ENCODE results near the gene VPS25. TPM values are rescaled to one million over a fixed set of nuclear protein-coding genes. Genes with fewer than 3 reads are reported as not detected.
A peak's percentile ranks its signal among the peaks of the same experiment; 100 is the strongest.

Gene VPS25
- total RNA-seq, 1 experiment from 2014 or later: 34.3 TPM

DNA sequence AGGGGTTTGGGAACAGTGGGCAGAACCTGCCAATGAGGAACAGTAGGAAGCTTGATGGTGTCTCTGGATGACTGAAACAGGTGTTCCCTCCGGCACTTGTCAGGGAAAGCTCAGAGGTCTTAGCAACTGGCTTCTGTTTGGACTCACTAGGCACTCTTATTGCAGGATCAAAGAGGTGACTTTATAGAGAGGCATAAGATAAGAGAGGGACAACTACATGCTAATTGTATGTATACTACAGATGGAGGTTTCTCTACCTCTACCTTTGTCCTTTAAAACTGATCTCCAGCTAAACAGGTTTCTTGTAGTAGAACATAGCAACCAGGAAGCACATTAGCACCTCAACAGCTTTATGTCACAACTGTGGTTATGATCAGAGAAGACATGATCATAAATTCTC, 33.0 kb downstream of the VPS25 start:
- CTCF ChIA-PET: no interaction called here
- no peak overlapping the region for H3K4me3 ChIP-seq (ENCODE audit: low read depth, low read length, poor library complexity, severe bottlenecking)
- DNase-seq (ENCODE audit: low spot score): no peak
- TF ChIP-seq EZH2 (IDR thresholded peaks at IDR 0.05; ENCODE audit: borderline replicate concordance, low read depth, low read length, poor library complexity, severe bottlenecking): no peak
- TF ChIP-seq, protein P1, sequence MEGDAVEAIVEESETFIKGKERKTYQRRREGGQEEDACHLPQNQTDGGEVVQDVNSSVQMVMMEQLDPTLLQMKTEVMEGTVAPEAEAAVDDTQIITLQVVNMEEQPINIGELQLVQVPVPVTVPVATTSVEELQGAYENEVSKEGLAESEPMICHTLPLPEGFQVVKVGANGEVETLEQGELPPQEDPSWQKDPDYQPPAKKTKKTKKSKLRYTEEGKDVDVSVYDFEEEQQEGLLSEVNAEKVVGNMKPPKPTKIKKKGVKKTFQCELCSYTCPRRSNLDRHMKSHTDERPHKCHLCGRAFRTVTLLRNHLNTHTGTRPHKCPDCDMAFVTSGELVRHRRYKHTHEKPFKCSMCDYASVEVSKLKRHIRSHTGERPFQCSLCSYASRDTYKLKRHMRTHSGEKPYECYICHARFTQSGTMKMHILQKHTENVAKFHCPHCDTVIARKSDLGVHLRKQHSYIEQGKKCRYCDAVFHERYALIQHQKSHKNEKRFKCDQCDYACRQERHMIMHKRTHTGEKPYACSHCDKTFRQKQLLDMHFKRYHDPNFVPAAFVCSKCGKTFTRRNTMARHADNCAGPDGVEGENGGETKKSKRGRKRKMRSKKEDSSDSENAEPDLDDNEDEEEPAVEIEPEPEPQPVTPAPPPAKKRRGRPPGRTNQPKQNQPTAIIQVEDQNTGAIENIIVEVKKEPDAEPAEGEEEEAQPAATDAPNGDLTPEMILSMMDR (conservative IDR thresholded peaks at IDR 0.05; ENCODE audit: low read depth, low read length): no peak
- intact Hi-C loops (cut with micrococcal nuclease; ENCODE audit: unreplicated experiment): no loop called here
- POLR2A ChIA-PET (ENCODE audit: low non-redundant PET): no interaction called here
- H3K9me3 ChIP-seq (ENCODE audit: low read depth, low read length, poor library complexity, severe bottlenecking): no peaks in the 10 kb centered on the region
- no peaks in the 10 kb centered on the region for H3K4me1 ChIP-seq (ENCODE audit: insufficient read depth, low read length, poor library complexity, severe bottlenecking)
- H3K27ac ChIP-seq (ENCODE audit: low read depth, low read length, poor library complexity, severe bottlenecking): no peak overlapping the region
- no TSS peak for BruUV-seq (replicated peaks)
- H3K36me3 ChIP-seq (ENCODE audit: insufficient read depth, low read length, poor library complexity, severe bottlenecking): no peaks in the 10 kb centered on the region
- no peaks in the 10 kb centered on the region for H3K27me3 ChIP-seq (replicated peaks; ENCODE audit: insufficient read depth, low read depth, low read length, poor library complexity)

DNA sequence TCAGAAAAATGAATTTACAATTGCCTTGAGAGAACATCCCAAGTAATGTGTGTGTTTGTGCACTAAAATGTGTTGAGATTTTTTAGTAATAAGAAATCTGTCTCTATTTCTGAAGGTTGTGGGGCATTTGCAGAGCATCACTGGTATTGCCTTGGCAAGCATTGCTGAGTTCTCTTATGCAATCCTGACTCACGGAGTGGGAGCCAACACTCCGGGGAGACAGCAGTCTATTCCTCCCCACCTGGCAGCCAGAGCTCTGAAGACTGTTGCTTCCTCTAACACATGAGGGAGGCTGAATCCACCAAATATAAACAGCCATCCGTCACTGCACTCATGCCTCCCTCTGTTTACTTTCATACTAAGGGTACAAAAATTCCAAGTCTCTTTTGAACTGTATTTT, 36.0 kb downstream of the VPS25 start:
- POLR2A ChIA-PET (ENCODE audit: low non-redundant PET): no interaction called here
- Histone ChIP-seq H3K36me3 (ENCODE audit: insufficient read depth, low read length, poor library complexity, severe bottlenecking) (peaks cover 7% of the 10 kb centered on the region), H3K27ac (ENCODE audit: low read depth, low read length, poor library complexity, severe bottlenecking) (no peak overlapping the region), H3K27me3 (replicated peaks; ENCODE audit: insufficient read depth, low read depth, low read length, poor library complexity) (no peaks in the 10 kb centered on the region), H3K4me3 (ENCODE audit: low read depth, low read length, poor library complexity, severe bottlenecking) (no peak overlapping the region), H3K9me3 (ENCODE audit: low read depth, low read length, poor library complexity, severe bottlenecking) (no peaks in the 10 kb centered on the region), H3K4me1 (ENCODE audit: insufficient read depth, low read length, poor library complexity, severe bottlenecking) (no peaks in the 10 kb centered on the region)
- BruUV-seq (replicated peaks): no TSS peak
- no peak for DNase-seq (ENCODE audit: low spot score)
- TF ChIP-seq EZH2 (IDR thresholded peaks at IDR 0.05; ENCODE audit: borderline replicate concordance, low read depth, low read length, poor library complexity, severe bottlenecking): no peak
- TF ChIP-seq, protein P1 (conservative IDR thresholded peaks at IDR 0.05; ENCODE audit: low read depth, low read length): no peak
- CTCF ChIA-PET: no interaction called here
- intact Hi-C loops (cut with micrococcal nuclease; ENCODE audit: unreplicated experiment): no loop called here

GRCh38 chr17:42814633-42815399, 41.6 kb downstream of the VPS25 start:
- TF ChIP-seq EZH2 (IDR thresholded peaks at IDR 0.05; ENCODE audit: borderline replicate concordance, low read depth, low read length, poor library complexity, severe bottlenecking): no peak
- TF ChIP-seq, protein P1 (conservative IDR thresholded peaks at IDR 0.05; ENCODE audit: low read depth, low read length): no peak
- CTCF ChIA-PET: interaction anchor here (1.4 kb wide), 1 partner anchor 9 kb away, joined by 3 read pairs; the partner anchor contains the start of gene BECN1
- Histone ChIP-seq H3K9me3 (ENCODE audit: low read depth, low read length, poor library complexity, severe bottlenecking) (no peaks in the 10 kb centered on the region), H3K27ac (ENCODE audit: low read depth, low read length, poor library complexity, severe bottlenecking) (peak overlapping the region; percentile 76), H3K36me3 (ENCODE audit: insufficient read depth, low read length, poor library complexity, severe bottlenecking) (peaks cover 9% of the 10 kb centered on the region), H3K27me3 (replicated peaks; ENCODE audit: insufficient read depth, low read depth, low read length, poor library complexity) (no peaks in the 10 kb centered on the region), H3K4me1 (ENCODE audit: insufficient read depth, low read length, poor library complexity, severe bottlenecking) (peaks cover 6% of the 10 kb centered on the region), H3K4me3 (ENCODE audit: low read depth, low read length, poor library complexity, severe bottlenecking) (no peak overlapping the region)
- POLR2A ChIA-PET (ENCODE audit: low non-redundant PET): interaction anchor here (0.6 kb wide), 1 partner anchor 105 kb away, joined by 7 read pairs; no protein-coding TSS in a partner anchor
- BruUV-seq (replicated peaks): no TSS peak
- DNase-seq (ENCODE audit: low spot score): peak; percentile 84
- intact Hi-C loops (cut with micrococcal nuclease; ENCODE audit: unreplicated experiment): no loop called here

Data from A673 (cell line).